ENCODE measurements around the gene CYP4F11.
"Not testable (repeated sequence)": the region's sequence is repeated elsewhere in the genome, so short reads cannot be mapped to it uniquely, and the experiment has no call there.

CYP4F11 gene

GRCh38 chr19:15885919-15886318, 48.4 kb downstream of the CYP4F11 start:
- DNase-seq (ENCODE audit: low read depth in 1 of 2, low spot score in 1 of 2): no peak

GRCh38 chr19:15885167-15885566, 49.2 kb downstream of the CYP4F11 start:
- DNase-seq (ENCODE audit: low read depth in 1 of 2, low spot score in 1 of 2): no peak

DNA sequence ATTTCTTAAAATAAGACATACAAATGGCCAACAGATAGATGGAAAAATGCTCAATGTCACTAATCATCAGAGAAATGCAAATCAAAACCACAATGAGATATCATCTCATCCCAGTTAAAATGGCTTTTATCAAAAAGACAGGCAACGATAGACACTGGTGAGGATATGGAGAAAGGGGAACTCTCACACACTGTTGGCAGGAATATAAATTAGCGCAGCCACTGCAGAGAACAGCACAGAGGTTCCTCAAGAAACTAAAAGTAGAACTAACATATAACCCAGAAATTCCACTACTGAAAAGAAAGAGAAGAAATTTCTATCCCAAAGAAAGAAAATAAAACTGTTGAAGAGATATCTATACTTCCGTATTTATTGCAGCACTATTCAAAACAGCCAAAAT, 51.0 kb downstream of the CYP4F11 start:
- not testable (repeated sequence) for DNase-seq (ENCODE audit: low read depth in 1 of 2, low spot score in 1 of 2)

DNA sequence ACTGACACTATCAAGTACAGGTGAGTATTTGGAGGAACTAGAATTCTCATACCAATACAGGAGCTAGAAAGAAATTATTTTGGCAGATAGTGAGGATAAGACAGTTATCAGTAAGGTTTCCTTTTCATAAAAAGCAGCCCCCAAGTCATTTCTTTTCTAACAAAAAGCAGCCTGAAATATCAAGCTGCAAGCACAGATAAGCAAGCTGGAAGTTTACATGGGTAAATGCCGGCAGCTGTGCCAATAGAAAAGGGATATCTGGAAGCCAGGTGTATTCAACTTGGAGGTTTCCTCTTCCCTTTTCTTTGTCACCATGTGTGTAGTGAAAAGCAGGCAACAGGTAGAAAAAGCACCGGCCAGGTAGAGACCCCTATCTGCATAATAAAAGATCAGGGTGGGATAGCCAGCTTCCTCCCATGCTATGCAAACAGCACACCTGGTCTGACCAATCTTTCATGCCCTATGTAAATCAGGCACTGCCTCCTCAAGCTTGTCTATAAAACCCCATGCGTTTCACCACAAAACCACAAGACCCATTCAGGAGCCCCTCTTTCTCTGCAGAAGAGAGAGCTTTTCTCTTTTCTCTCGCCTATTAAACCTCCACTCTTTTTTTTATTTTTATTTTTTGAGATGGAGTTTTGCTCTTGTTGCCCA, 59.4 kb downstream of the CYP4F11 start:
- DNase-seq (ENCODE audit: low read depth in 1 of 2, low spot score in 1 of 2): no peak

GRCh38 chr19:15873771-15874170, 60.6 kb downstream of the CYP4F11 start:
- DNase-seq (ENCODE audit: low read depth in 1 of 2, low spot score in 1 of 2): not testable (repeated sequence)

GRCh38 chr19:15871570-15871969, 62.8 kb downstream of the CYP4F11 start:
- no peak for DNase-seq (ENCODE audit: low read depth in 1 of 2, low spot score in 1 of 2)

GRCh38 chr19:15869873-15870272, 64.5 kb downstream of the CYP4F11 start:
- no peak for DNase-seq (ENCODE audit: low read depth in 1 of 2, low spot score in 1 of 2)

DNA sequence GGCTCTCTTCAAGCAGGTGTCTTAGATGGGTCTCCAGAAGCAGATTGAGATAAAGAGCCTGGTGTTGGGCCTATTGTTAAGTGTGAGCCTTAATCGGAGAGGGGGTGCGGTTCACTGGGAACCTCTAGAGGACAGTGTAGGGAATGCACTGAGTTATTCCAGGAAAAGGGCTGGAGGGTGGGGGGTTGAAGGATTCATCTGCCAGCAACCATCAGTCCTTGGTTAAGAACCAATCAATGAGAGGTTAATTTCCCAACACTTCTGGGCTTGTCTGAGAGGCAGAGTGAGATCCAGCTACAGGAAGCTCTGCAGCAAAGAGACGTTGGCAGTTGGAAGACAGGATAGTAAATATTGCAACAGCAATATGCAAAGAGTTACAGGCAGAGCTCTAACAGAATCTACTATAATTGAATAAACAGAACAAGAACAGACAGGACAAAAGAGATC, 65.2 kb downstream of the CYP4F11 start:
- peak; percentile 1 to 15 for DNase-seq (ENCODE audit: low read depth in 1 of 2, low spot score in 1 of 2)

DNA sequence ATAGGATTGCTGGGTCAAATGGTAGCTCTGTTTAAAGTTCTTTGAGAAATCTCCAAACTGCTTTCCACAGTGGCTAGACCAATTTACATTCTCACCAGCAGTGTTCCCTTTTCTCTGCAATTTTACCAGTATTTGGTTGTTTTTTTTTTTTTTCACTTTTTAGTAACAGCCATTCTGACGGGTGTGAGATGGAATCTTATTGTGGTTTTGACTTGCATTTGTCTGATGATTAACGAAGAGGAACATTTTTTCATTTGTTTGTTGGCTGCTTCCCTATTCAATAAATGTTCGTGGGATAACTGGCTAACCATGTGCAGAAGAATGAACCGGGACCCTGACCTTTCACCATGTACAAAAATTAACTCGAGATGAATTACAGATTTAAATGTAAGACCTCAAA, 67.7 kb downstream of the CYP4F11 start:
- DNase-seq (ENCODE audit: low read depth in 1 of 2, low spot score in 1 of 2): no peak

DNA sequence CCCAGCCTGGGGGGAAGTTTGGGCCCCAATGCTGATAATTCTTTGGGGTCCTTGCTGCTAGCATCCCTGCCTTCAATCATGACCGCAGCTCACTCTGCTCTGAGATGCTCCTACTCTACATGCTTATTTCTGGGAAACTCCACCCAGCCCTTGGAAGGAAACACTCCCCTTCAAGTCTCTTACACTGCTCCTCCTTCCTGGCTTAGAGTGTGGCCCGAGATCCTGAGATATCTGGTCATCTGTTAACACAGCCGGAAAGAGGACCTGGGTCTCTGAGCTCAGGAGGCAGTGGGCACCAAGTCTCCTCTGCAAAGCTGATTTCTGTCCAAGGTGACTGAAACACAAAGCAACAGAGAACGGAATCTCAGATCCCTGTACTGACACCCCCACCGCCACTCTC, 69.5 kb downstream of the CYP4F11 start:
- DNase-seq (ENCODE audit: low read depth in 1 of 2, low spot score in 1 of 2): no peak

- no peak for DNase-seq (ENCODE audit: low read depth in 1 of 2, low spot score in 1 of 2)
These were observed 71.1 kb downstream of the CYP4F11 start for GRCh38 chr19:15863272-15863671.

GRCh38 chr19:15862444-15862843, 71.9 kb downstream of the CYP4F11 start:
- DNase-seq (ENCODE audit: low read depth in 1 of 2, low spot score in 1 of 2): no peak

Measured in stimulated activated CD4-positive, alpha-beta T cell treated with anti-CD3 and anti-CD28 coated beads, Interleukin-15, amount 100 ng/mL, for 1 hour (primary cell).